ENCODE data around the gene PTPRH.
"Not testable (repeated sequence)": the region's sequence is repeated elsewhere in the genome, so short reads cannot be mapped to it uniquely, and the experiment has no call there.

The PTPRH gene

GRCh38 chr19:55179606-55180484, 29.5 kb downstream of the PTPRH start, which contains the start of gene SYT5:
Gene SYT5, minus strand, starts transcription at chr19:55180289. Its CDS starts 1,248 bp downstream, at chr19:55179041.
- peak; percentile 57 for DNase-seq (ENCODE audit: low read depth)

- peak; percentile 89 for DNase-seq (ENCODE audit: low read depth)
These were observed 30.3 kb downstream of the PTPRH start for GRCh38 chr19:55178781-55179599.

GRCh38 chr19:55176076-55176475, 33.2 kb downstream of the PTPRH start:
- no peak for DNase-seq (ENCODE audit: low read depth)

GRCh38 chr19:55175117-55175867, 34.0 kb downstream of the PTPRH start:
- no peak for DNase-seq (ENCODE audit: low read depth)

GRCh38 chr19:55174425-55175116, 34.7 kb downstream of the PTPRH start:
- DNase-seq (ENCODE audit: low read depth): no peak

- no peak for DNase-seq (ENCODE audit: low read depth)
These were observed 35.4 kb downstream of the PTPRH start for GRCh38 chr19:55173714-55174409.

GRCh38 chr19:55173186-55173713, 36.1 kb downstream of the PTPRH start:
- DNase-seq (ENCODE audit: low read depth): no peak

- no peak for DNase-seq (ENCODE audit: low read depth)
These were observed 36.6 kb downstream of the PTPRH start for GRCh38 chr19:55172741-55173140.

- not testable (repeated sequence) for DNase-seq (ENCODE audit: low read depth)
These were observed 37.0 kb downstream of the PTPRH start for GRCh38 chr19:55172318-55172717.

- no peak for DNase-seq (ENCODE audit: low read depth)
These were observed 37.9 kb downstream of the PTPRH start for GRCh38 chr19:55171440-55171839.

- DNase-seq (ENCODE audit: low read depth): no peak
These were observed 40.2 kb downstream of the PTPRH start for GRCh38 chr19:55169136-55169535.

- DNase-seq (ENCODE audit: low read depth): peak; percentile 51
These were observed 42.6 kb downstream of the PTPRH start, which contains the start of gene DNAAF3 for GRCh38 chr19:55166530-55167268. Gene DNAAF3, minus strand, starts transcription at chr19:55166613. Its CDS starts 200 bp downstream, at chr19:55166413.

- no peak for DNase-seq (ENCODE audit: low read depth)
These were observed 43.3 kb downstream of the PTPRH start for GRCh38 chr19:55165952-55166529.

GRCh38 chr19:55161571-55162322, 47.6 kb downstream of the PTPRH start:
- DNase-seq (ENCODE audit: low read depth): no peak

GRCh38 chr19:55160986-55161365, 48.3 kb downstream of the PTPRH start:
- DNase-seq (ENCODE audit: low read depth): no peak

GRCh38 chr19:55160128-55160985, 48.9 kb downstream of the PTPRH start:
- peak; percentile 79 for DNase-seq (ENCODE audit: low read depth)

GRCh38 chr19:55158848-55159749, 50.2 kb downstream of the PTPRH start:
- no peak for DNase-seq (ENCODE audit: low read depth)
